GM12878 (cell line): ENCODE measurements around the gene TRRAP. TPM values are rescaled to one million over a fixed set of nuclear protein-coding genes. Genes with fewer than 3 reads are reported as not detected.

Source experiments
- ATAC-seq: fragments of 200-7000 bp; cut with Tn5 transposase; 3 replicates; pipeline ENCODE4 v1.9.1; 2020; ENCODE audit warnings: mild to moderate bottlenecking, moderate library complexity
- BruUV-seq: library from RNA; stranded (reverse); fragments of 400-500 nt; replicated peaks from 2 replicates; lab custom pipeline; 2021; lab: Mats Ljungman, UMichigan
- CTCF ChIA-PET: fragments of 300-600 bp; sonication (Branson Sonifier 250); formaldehyde crosslinking; extraction: SDS; loops from one replicate; lab custom pipeline; 2021; ENCODE audit warnings: inconsistent platforms; lab: Yijun Ruan, JAX
- POLR2A ChIA-PET: fragments of 350-600 bp; formaldehyde crosslinking; extraction: SDS; loops from one replicate; lab custom pipeline; 2021; ENCODE audit warnings: inconsistent platforms; lab: Charles Lee
- RAD21 ChIA-PET: fragments of 300-600 bp; sonication (Branson Sonifier 250); formaldehyde crosslinking; loops from one replicate; lab custom pipeline; 2023; ENCODE audit warnings: antibody characterized with exemption; ENCODE audit not compliant: unreplicated experiment; lab: Charles Lee
- SMC1A ChIA-PET: fragments of 300-600 bp; sonication (Branson Sonifier 250); formaldehyde crosslinking; loops from one replicate; lab custom pipeline; 2023; ENCODE audit not compliant: unreplicated experiment, uncharacterized antibody; lab: Charles Lee
- DNase-seq: peaks from one replicate; pipeline ENCODE4 v3.0.0-alpha.2; 2011; ENCODE audit warnings: low read depth, low spot score
- FAIRE-seq: peaks from 3 replicates; lab custom pipeline; 2011; peaks lifted over from hg19 to GRCh38; lab: Jason Lieb, UNC
- H2AFZ ChIP-seq: 2 replicates; pipeline ENCODE4 v1.6.0; 2011; ENCODE audit warnings: low read depth, low read length, control low read depth; ENCODE audit not compliant: control insufficient read depth
- H3K27ac ChIP-seq: 2 replicates; pipeline ENCODE4 v1.5.1; 2011; ENCODE audit warnings: control low read depth; ENCODE audit not compliant: control insufficient read depth, insufficient read depth
- H3K27me3 ChIP-seq, 2 experiments: replicated peaks in 1 of 2; 2 replicates each; pipeline versions ENCODE4 v1.6.0 to v1.6.1; 2011; ENCODE audit warnings: low read length in 1 of 2; ENCODE audit not compliant: control insufficient read depth in 2 of 2, insufficient read depth in 2 of 2
- H3K36me3 ChIP-seq, 2 experiments: 2 replicates each; pipeline ENCODE4 v1.5.1; 2011; ENCODE audit warnings: low read length in 1 of 2; ENCODE audit not compliant: control insufficient read depth in 2 of 2, insufficient read depth in 2 of 2
- H3K4me1 ChIP-seq: 2 replicates; pipeline ENCODE4 v1.6.1; 2011; ENCODE audit warnings: mild to moderate bottlenecking, low read length, moderate library complexity, mixed read lengths; ENCODE audit not compliant: control insufficient read depth, insufficient read depth
- H3K4me2 ChIP-seq: 2 replicates; pipeline ENCODE4 v1.6.0; 2011; ENCODE audit warnings: control low read depth; ENCODE audit not compliant: control insufficient read depth, insufficient read depth
- H3K4me3 ChIP-seq: fragments of 200-600 bp; sonication (generic); 2 replicates; pipeline ENCODE4 v1.5.1; 2016
- H3K79me2 ChIP-seq: 2 replicates; pipeline ENCODE4 v1.6.0; 2011; ENCODE audit warnings: low read length; ENCODE audit not compliant: control insufficient read depth, insufficient read depth
- H3K9ac ChIP-seq: 2 replicates; pipeline ENCODE4 v1.8.0; 2011; ENCODE audit warnings: low read length, control low read depth, mixed read lengths; ENCODE audit not compliant: control insufficient read depth, insufficient read depth
- H3K9me3 ChIP-seq: replicated peaks from 3 replicates; pipeline ENCODE4 v1.5.1; 2011; ENCODE audit warnings: mild to moderate bottlenecking, low read length; ENCODE audit not compliant: control insufficient read depth, insufficient read depth
- H4K20me1 ChIP-seq: 2 replicates; pipeline ENCODE4 v1.6.0; 2011; ENCODE audit not compliant: control insufficient read depth, insufficient read depth
- BACH1 ChIP-seq: fragments of 450-650 bp; IDR thresholded peaks from 2 replicates; pipeline ENCODE4 v1.6.1; 2017; ENCODE audit warnings: mild to moderate bottlenecking, borderline replicate concordance
- EGR1 ChIP-seq, 2 experiments: IDR thresholded peaks; 1 replicate in 1 of 2; 2 replicates in 1 of 2; pipeline ENCODE4 v1.6.1; 2011 to 2012; ENCODE audit warnings: low read depth in 2 of 2, low read length in 2 of 2, borderline replicate concordance in 1 of 2, mild to moderate bottlenecking in 1 of 2, moderate library complexity in 1 of 2
- IRF4 ChIP-seq: IDR thresholded peaks from 2 replicates; pipeline ENCODE4 v1.6.1; 2011; ENCODE audit warnings: low read depth, low read length
- RAD51 ChIP-seq: fragments of 450-650 bp; IDR thresholded peaks from 2 replicates; pipeline ENCODE4 v1.6.1; 2016; ENCODE audit warnings: moderate library complexity, mild to moderate bottlenecking, inconsistent platforms
- SIX5 ChIP-seq: IDR thresholded peaks from 2 replicates; pipeline ENCODE4 v1.6.1; 2011; ENCODE audit warnings: mild to moderate bottlenecking, low read depth, low read length, moderate library complexity; ENCODE audit not compliant: severe bottlenecking
- SP1 ChIP-seq: IDR thresholded peaks from one replicate; pipeline ENCODE4 v1.6.1; 2011; ENCODE audit warnings: low read depth, low read length
- TCF3 ChIP-seq: IDR thresholded peaks from 2 replicates; pipeline ENCODE4 v1.6.1; 2012; ENCODE audit warnings: low read depth, mild to moderate bottlenecking, low read length, borderline replicate concordance; ENCODE audit not compliant: insufficient read depth
- WRNIP1 ChIP-seq: IDR thresholded peaks from 2 replicates; pipeline ENCODE4 v1.6.1; 2011; ENCODE audit warnings: low read depth, low read length, improper control_type of control experiment, borderline replicate concordance
- WGBS: methylation state at CpG from one replicate; pipeline ENCODE4 v1.1.6; 2016; ENCODE audit warnings: low lambda C conversion rate; ENCODE audit not compliant: insufficient replicate concordance, insufficient coverage; ENCODE audit errors: missing lambda C conversion rate; 5-methylcytosine and 5-hydroxymethylcytosine counted together
- in situ Hi-C: fragments of 300-500 bp; cut with MboI; formaldehyde crosslinking; loops from 9 replicates; pipeline ENCODE4 v1.14.3; 2018; ENCODE audit warnings: mixed read lengths
- intact Hi-C: fragments of 100-400 bp; cut with micrococcal nuclease; formaldehyde crosslinking; loops from one replicate; pipeline ENCODE4 v1.14.2; 2022; ENCODE audit not compliant: unreplicated experiment
- polyA plus RNA-seq, 11 experiments: library from polyadenylated mRNA; depleted of rRNA in 4 of 11; unstranded in 6 of 11; stranded (reverse) in 5 of 11; fragments of >200 nt; fragmentation: Nextera tagmentation in 4 of 11; fragmentation: Illumina TruSeq in 1 of 11; extraction: Ambion mirVana in 4 of 11; extraction: Trizol in 1 of 11; gene quantifications; 1 replicate in 1 of 11; 2 replicates in 10 of 11; pipeline versions ENCODE4 v1.2.1 to v1.2.3, GENCODE V29; 2011 to 2016; ENCODE audit warnings: inconsistent platforms in 2 of 11, missing spikeins in 2 of 11, low read depth in 1 of 11
- total RNA-seq, 4 experiments: library from RNA; depleted of rRNA in 3 of 4; stranded (reverse); fragments of >200 nt in 3 of 4; fragmentation: Illumina TruSeq in 1 of 4; extraction: Trizol in 1 of 4; gene quantifications; 2 replicates each; pipeline versions ENCODE4 v1.2.1 to v1.2.3, GENCODE V29; 2013 to 2021
- TF ChIP-seq, protein P1 (sequence below): fragments of 450-650 bp; conservative IDR thresholded peaks from 2 replicates; pipeline ENCODE4 v1.6.1; 2017; ENCODE audit warnings: mild to moderate bottlenecking, moderate library complexity
- TF ChIP-seq, protein P2 (sequence below): fragments of 450-650 bp; IDR thresholded peaks from 2 replicates; pipeline ENCODE4 v1.6.1; 2017; ENCODE audit warnings: mild to moderate bottlenecking
- TF ChIP-seq, protein P3 (sequence below): fragments of 150-350 bp; IDR thresholded peaks from 2 replicates; pipeline ENCODE4 v1.6.1; 2016; ENCODE audit warnings: low read depth, low read length
- TF ChIP-seq, protein P4 (sequence below): IDR thresholded peaks from 2 replicates; pipeline ENCODE4 v1.6.1; 2011; ENCODE audit warnings: mild to moderate bottlenecking, low read depth, low read length, moderate library complexity; ENCODE audit not compliant: insufficient replicate concordance
- TF ChIP-seq, protein P5 (sequence below): IDR thresholded peaks from 2 replicates; pipeline ENCODE4 v1.6.1; 2011; ENCODE audit warnings: borderline replicate concordance, low read depth, mild to moderate bottlenecking, moderate library complexity, low read length; ENCODE audit not compliant: insufficient read depth, poor library complexity, severe bottlenecking

TRRAP gene
- total and polyA plus RNA-seq, 10 of the 15 experiments (the other 5 are each of a cell fraction or from before 2014, with no cell fraction given): 1.1 to 39.3 (median 8.5) TPM

DNA sequence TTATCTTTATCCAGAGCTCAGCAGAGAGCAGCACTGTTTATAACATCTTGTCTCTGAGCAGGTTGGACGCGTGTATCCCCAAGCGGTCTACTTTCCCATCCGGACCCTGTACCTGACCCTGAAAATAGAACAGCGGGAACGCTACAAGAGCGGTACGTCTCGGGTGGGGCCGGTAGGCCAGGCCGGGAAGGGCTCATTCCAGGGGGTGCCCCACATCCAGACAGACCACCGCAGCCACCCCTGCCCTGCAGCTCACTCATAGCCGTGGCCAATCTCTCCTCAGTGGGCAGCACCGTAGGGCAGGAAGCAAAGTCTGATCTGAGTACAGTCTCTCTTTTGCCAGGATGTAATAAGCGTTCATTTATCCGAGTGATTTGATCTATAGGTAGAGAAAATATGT, 113.7 kb downstream of the TRRAP start:
- Histone ChIP-seq H4K20me1 (no peaks in the 10 kb centered on the region), H3K27me3 (no peaks in the 10 kb centered on the region), H3K9me3 (no peaks in the 10 kb centered on the region), H3K4me2 (no peak overlapping the region), H3K4me3 (no peak overlapping the region), H3K4me1 (peaks cover 13% of the 10 kb centered on the region), H3K79me2 (no peaks in the 10 kb centered on the region), H3K36me3 (peaks cover 28 to 51% of the 10 kb centered on the region in 2 experiments), H2AFZ (no peak overlapping the region), H3K27ac (no peak overlapping the region), H3K9ac (no peak overlapping the region)
- ChIA-PET POLR2A (no interaction called here), RAD21 (no interaction called here), SMC1A (no interaction called here), CTCF (no interaction called here)
- FAIRE-seq (no peak), ATAC-seq (no peak), DNase-seq (no peak)
- intact Hi-C loops: no loop called here
- BruUV-seq: no TSS peak
- in situ Hi-C loops: no loop called here
- 97% methylated on average over 16 of the region's 16 CpGs for WGBS
- no peak for TF ChIP-seq SP1
- TF ChIP-seq EGR1 (IDR thresholded peaks at IDR 0.05; ENCODE audit: borderline replicate concordance in 1 of 2, low read depth in 2 of 2, low read length in 2 of 2): no peak
- TF ChIP-seq, protein P1, sequence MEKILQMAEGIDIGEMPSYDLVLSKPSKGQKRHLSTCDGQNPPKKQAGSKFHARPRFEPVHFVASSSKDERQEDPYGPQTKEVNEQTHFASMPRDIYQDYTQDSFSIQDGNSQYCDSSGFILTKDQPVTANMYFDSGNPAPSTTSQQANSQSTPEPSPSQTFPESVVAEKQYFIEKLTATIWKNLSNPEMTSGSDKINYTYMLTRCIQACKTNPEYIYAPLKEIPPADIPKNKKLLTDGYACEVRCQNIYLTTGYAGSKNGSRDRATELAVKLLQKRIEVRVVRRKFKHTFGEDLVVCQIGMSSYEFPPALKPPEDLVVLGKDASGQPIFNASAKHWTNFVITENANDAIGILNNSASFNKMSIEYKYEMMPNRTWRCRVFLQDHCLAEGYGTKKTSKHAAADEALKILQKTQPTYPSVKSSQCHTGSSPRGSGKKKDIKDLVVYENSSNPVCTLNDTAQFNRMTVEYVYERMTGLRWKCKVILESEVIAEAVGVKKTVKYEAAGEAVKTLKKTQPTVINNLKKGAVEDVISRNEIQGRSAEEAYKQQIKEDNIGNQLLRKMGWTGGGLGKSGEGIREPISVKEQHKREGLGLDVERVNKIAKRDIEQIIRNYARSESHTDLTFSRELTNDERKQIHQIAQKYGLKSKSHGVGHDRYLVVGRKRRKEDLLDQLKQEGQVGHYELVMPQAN: no peak
- no peak for TF ChIP-seq SIX5
- TF ChIP-seq, protein P2, sequence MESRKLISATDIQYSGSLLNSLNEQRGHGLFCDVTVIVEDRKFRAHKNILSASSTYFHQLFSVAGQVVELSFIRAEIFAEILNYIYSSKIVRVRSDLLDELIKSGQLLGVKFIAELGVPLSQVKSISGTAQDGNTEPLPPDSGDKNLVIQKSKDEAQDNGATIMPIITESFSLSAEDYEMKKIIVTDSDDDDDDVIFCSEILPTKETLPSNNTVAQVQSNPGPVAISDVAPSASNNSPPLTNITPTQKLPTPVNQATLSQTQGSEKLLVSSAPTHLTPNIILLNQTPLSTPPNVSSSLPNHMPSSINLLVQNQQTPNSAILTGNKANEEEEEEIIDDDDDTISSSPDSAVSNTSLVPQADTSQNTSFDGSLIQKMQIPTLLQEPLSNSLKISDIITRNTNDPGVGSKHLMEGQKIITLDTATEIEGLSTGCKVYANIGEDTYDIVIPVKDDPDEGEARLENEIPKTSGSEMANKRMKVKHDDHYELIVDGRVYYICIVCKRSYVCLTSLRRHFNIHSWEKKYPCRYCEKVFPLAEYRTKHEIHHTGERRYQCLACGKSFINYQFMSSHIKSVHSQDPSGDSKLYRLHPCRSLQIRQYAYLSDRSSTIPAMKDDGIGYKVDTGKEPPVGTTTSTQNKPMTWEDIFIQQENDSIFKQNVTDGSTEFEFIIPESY: no peak
- TF ChIP-seq TCF3: no peak
- TF ChIP-seq, protein P3, sequence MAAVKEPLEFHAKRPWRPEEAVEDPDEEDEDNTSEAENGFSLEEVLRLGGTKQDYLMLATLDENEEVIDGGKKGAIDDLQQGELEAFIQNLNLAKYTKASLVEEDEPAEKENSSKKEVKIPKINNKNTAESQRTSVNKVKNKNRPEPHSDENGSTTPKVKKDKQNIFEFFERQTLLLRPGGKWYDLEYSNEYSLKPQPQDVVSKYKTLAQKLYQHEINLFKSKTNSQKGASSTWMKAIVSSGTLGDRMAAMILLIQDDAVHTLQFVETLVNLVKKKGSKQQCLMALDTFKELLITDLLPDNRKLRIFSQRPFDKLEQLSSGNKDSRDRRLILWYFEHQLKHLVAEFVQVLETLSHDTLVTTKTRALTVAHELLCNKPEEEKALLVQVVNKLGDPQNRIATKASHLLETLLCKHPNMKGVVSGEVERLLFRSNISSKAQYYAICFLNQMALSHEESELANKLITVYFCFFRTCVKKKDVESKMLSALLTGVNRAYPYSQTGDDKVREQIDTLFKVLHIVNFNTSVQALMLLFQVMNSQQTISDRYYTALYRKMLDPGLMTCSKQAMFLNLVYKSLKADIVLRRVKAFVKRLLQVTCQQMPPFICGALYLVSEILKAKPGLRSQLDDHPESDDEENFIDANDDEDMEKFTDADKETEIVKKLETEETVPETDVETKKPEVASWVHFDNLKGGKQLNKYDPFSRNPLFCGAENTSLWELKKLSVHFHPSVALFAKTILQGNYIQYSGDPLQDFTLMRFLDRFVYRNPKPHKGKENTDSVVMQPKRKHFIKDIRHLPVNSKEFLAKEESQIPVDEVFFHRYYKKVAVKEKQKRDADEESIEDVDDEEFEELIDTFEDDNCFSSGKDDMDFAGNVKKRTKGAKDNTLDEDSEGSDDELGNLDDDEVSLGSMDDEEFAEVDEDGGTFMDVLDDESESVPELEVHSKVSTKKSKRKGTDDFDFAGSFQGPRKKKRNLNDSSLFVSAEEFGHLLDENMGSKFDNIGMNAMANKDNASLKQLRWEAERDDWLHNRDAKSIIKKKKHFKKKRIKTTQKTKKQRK: no peak
- TF ChIP-seq BACH1: no peak
- no peak for TF ChIP-seq RAD51
- TF ChIP-seq, protein P4, sequence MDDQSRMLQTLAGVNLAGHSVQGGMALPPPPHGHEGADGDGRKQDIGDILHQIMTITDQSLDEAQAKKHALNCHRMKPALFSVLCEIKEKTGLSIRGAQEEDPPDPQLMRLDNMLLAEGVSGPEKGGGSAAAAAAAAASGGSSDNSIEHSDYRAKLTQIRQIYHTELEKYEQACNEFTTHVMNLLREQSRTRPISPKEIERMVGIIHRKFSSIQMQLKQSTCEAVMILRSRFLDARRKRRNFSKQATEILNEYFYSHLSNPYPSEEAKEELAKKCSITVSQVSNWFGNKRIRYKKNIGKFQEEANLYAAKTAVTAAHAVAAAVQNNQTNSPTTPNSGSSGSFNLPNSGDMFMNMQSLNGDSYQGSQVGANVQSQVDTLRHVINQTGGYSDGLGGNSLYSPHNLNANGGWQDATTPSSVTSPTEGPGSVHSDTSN: no peak
- TF ChIP-seq, protein P5, sequence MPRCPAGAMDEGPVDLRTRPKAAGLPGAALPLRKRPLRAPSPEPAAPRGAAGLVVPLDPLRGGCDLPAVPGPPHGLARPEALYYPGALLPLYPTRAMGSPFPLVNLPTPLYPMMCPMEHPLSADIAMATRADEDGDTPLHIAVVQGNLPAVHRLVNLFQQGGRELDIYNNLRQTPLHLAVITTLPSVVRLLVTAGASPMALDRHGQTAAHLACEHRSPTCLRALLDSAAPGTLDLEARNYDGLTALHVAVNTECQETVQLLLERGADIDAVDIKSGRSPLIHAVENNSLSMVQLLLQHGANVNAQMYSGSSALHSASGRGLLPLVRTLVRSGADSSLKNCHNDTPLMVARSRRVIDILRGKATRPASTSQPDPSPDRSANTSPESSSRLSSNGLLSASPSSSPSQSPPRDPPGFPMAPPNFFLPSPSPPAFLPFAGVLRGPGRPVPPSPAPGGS: no peak
- no peak for TF ChIP-seq WRNIP1
- TF ChIP-seq IRF4: no peak
